ENCODE measurements around the gene CMPK1. TPM values are rescaled to one million over a fixed set of nuclear protein-coding genes. Genes with fewer than 3 reads are reported as not detected.

CMPK1 gene
- total and polyA plus RNA-seq, 8 donors: 25.7 to 174 (median 98.0) TPM

DNA sequence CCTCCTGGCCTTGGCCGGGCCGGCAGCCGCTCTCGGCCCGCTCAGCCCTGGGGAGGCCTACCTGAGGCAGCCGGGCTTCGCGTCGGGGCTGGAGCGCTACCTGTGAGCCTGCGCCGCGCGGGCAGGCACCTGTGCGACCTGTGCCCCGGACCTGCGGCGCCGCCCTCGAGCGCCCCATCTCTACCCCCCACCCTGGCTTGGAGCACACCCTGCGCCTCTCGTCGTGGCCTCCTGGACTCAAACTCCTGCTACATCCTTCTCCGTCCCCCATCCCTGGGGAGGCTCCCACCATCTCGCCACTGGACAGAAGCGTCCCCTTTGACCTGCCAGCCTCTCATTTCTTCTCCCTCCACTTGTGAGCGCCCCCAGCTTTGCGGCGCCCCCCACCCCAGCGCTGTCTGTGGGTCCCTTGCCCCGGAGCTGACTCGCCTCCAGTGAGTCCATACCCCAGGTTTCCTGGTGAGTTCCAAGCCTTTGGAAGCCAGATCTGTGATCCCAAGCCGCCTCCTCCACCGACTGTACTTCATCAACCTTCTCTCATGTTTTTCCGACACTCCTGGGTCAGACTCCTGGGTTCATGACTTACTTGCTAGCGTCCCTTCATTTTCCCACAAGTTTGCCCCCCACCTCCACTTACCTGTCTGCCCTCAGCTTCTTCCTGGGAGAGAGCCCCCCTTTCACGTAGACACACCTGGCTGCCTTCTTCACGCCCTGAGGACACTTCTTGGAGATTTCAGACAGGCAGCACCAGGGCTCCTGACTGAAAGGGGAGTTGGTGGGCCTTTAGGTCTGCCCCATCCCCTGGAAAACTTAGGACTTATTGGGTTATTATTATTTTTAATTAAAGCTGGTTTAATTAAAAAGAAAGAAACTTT is 83.8 kb downstream of the CMPK1 start:
- intact Hi-C loops (cut with DNase I; ENCODE audit: low total_unique reads): no loop called here
- peak overlapping the region in 2 of 4 donors; percentile 31 to 44 for H3K4me3 ChIP-seq
- 20 to 38% (median 29%) methylated on average over 26 to 39 of the region's 39 CpGs for WGBS, 5 donors
- TF ChIP-seq POLR2A (IDR thresholded peaks at IDR 0.05) (no peak), POLR2AphosphoS5 (IDR thresholded peaks at IDR 0.05) (no peak), EP300 (IDR thresholded peaks at IDR 0.05) (no peak)
- no peak for DNase-seq
- H3K27me3 ChIP-seq: peaks cover 12 to 94% (median 46%) of the 10 kb centered on the region in 3 donors
- H3K9me3 ChIP-seq: no peaks in the 10 kb centered on the region
- H3K27ac ChIP-seq: no peak overlapping the region
- H3K4me1 ChIP-seq: peaks cover 3 to 10% (median 4%) of the 10 kb centered on the region in 4 donors
- H3K36me3 ChIP-seq: no peaks in the 10 kb centered on the region

DNA sequence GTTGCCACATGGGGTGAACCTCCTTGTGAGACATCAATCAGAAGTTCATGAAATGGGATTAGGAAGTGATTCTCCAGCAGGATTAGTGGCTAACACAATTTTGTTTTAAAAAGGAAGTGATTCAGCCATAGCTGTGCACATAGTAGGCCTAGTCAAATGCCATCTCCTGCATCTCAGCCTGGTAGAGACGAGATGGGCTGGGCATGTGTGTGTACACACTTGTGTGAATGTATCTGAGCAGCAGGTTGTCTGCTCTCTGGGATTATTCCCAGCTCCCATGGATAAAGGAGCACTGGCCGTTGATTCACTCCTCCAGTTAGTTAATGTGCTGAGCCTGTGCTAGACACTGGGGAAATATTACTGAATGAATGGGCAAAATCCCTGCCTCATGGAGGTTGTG is 84.5 kb downstream of the CMPK1 start:
- H3K4me1 ChIP-seq: peaks cover 3 to 10% (median 4%) of the 10 kb centered on the region in 4 donors
- 63 to 83% (median 70%) methylated on average over 2 of the region's 2 CpGs for WGBS, 5 donors
- no peaks in the 10 kb centered on the region for H3K9me3 ChIP-seq
- TF ChIP-seq POLR2AphosphoS5 (IDR thresholded peaks at IDR 0.05) (no peak), EP300 (IDR thresholded peaks at IDR 0.05) (no peak), POLR2A (IDR thresholded peaks at IDR 0.05) (no peak)
- TF ChIP-seq, protein P1, sequence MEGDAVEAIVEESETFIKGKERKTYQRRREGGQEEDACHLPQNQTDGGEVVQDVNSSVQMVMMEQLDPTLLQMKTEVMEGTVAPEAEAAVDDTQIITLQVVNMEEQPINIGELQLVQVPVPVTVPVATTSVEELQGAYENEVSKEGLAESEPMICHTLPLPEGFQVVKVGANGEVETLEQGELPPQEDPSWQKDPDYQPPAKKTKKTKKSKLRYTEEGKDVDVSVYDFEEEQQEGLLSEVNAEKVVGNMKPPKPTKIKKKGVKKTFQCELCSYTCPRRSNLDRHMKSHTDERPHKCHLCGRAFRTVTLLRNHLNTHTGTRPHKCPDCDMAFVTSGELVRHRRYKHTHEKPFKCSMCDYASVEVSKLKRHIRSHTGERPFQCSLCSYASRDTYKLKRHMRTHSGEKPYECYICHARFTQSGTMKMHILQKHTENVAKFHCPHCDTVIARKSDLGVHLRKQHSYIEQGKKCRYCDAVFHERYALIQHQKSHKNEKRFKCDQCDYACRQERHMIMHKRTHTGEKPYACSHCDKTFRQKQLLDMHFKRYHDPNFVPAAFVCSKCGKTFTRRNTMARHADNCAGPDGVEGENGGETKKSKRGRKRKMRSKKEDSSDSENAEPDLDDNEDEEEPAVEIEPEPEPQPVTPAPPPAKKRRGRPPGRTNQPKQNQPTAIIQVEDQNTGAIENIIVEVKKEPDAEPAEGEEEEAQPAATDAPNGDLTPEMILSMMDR (IDR thresholded peaks at IDR 0.05): no peak
- intact Hi-C loops (cut with DNase I; ENCODE audit: low total_unique reads): no loop called here
- peaks cover 12 to 92% (median 46%) of the 10 kb centered on the region in 3 donors for H3K27me3 ChIP-seq
- no peak for DNase-seq
- H3K36me3 ChIP-seq: no peaks in the 10 kb centered on the region
- no peak overlapping the region for H3K27ac ChIP-seq
- H3K4me3 ChIP-seq: no peak overlapping the region

DNA sequence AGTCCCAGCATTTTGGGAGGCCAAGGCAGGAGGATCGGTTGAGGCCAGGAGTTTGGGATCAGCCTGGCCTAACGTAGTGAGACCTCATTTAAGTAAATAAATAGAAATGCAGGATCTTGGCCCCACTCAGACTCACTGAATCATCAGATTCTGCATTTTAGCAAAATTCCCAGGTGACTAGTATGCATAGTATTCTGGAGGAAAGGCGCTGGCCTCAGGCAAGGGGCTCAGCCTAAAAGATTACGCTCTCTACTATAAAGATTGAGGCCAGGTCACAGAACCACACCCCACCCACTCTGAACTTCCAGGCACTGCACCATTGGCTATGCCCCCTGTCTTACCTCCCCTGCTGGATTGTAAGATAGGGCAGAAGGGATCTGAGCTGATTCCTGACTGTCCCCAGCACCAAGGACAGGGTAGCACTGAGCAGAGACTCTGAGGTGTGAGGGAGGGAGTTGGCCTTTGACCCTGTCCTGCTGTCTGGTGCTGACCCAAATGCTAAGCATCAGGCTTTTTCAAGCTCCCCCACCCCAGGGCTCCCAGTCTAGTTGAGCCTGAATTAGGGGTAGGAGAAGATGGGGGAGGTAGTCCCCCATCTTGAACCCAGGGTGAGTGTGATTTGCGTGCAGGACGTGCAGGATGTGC is 85.2 kb downstream of the CMPK1 start:
- Histone ChIP-seq H3K9me3 (no peaks in the 10 kb centered on the region), H3K36me3 (no peaks in the 10 kb centered on the region), H3K4me1 (peaks cover 3 to 10% (median 4%) of the 10 kb centered on the region in 4 donors), H3K27me3 (peaks cover 12 to 91% (median 45%) of the 10 kb centered on the region in 3 donors), H3K27ac (no peak overlapping the region), H3K4me3 (no peak overlapping the region)
- 84 to 94% (median 90%) methylated on average over 6 of the region's 6 CpGs for WGBS, 5 donors
- intact Hi-C loops (cut with DNase I; ENCODE audit: low total_unique reads): no loop called here
- TF ChIP-seq EP300 (IDR thresholded peaks at IDR 0.05) (no peak), POLR2A (IDR thresholded peaks at IDR 0.05) (no peak), POLR2AphosphoS5 (IDR thresholded peaks at IDR 0.05) (no peak)
- TF ChIP-seq, protein P1 (IDR thresholded peaks at IDR 0.05): no peak
- no peak for DNase-seq

DNA sequence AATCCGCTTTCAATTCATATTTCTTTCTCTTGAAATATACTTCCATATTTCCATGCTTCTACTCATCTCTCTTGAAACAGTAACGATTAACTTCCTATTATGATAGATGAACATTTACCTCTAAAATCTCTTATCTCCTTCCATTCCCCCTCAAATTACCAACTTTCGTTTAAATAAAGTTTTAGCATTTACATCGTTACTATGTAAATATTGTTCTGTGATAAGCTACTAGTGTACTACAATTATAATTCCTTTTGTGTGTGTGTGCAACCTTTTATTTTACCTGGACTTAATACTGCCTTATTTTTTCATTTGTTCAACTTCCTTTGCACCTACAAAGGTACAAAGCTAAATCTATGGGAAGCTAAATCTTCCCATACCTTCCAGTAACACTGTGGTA is 87.0 kb downstream of the CMPK1 start:
- DNase-seq: no peak
- H3K36me3 ChIP-seq: no peaks in the 10 kb centered on the region
- intact Hi-C loops (cut with DNase I; ENCODE audit: low total_unique reads): no loop called here
- H3K27me3 ChIP-seq: peaks cover 12 to 89% (median 29%) of the 10 kb centered on the region in 3 donors
- WGBS, 5 donors: 46 to 75% (median 63%) methylated on average over 4 of the region's 4 CpGs
- no peak for TF ChIP-seq EP300 (IDR thresholded peaks at IDR 0.05)
- TF ChIP-seq, protein P1 (IDR thresholded peaks at IDR 0.05): no peak
- no peak for TF ChIP-seq POLR2A (IDR thresholded peaks at IDR 0.05)
- no peak for TF ChIP-seq POLR2AphosphoS5 (IDR thresholded peaks at IDR 0.05)
- no peak overlapping the region for H3K4me3 ChIP-seq
- H3K4me1 ChIP-seq: peaks cover 3 to 10% (median 4%) of the 10 kb centered on the region in 4 donors
- H3K27ac ChIP-seq: no peak overlapping the region
- no peaks in the 10 kb centered on the region for H3K9me3 ChIP-seq
